Stomach smooth muscle (tissue), 2 donors: ENCODE results near the gene KCNK4.
"Not testable (repeated sequence)": the region's sequence is repeated elsewhere in the genome, so short reads cannot be mapped to it uniquely, and the experiment has no call there.

Source experiments
- H3K27ac ChIP-seq: one replicate; pipeline ENCODE4 v1.7.0; 2013; ENCODE audit warnings: mild to moderate bottlenecking, low read length, inconsistent platforms
- H3K27me3 ChIP-seq, 2 donors: one replicate each; pipeline ENCODE4 v1.7.0; 2013; ENCODE audit warnings: low read length in 2 of 2; ENCODE audit not compliant: insufficient read depth in 2 of 2, control insufficient read depth in 1 of 2
- H3K36me3 ChIP-seq, 2 donors: one replicate each; pipeline ENCODE4 v1.7.0; 2013; ENCODE audit warnings: low read length in 2 of 2; ENCODE audit not compliant: control insufficient read depth in 2 of 2, insufficient read depth in 2 of 2
- H3K4me1 ChIP-seq: one replicate; pipeline ENCODE4 v1.7.0; 2013; ENCODE audit warnings: low read length; ENCODE audit not compliant: control insufficient read depth, insufficient read depth
- H3K4me3 ChIP-seq, 2 donors: one replicate each; pipeline ENCODE4 v1.7.0; 2013; ENCODE audit warnings: low read length in 2 of 2
- H3K9ac ChIP-seq, 2 donors: one replicate each; pipeline ENCODE4 v1.7.0; 2013; ENCODE audit warnings: low read length in 2 of 2, mild to moderate bottlenecking in 1 of 2
- H3K9me3 ChIP-seq, 2 donors: one replicate each; pipeline ENCODE4 v1.7.0; 2013; ENCODE audit warnings: low read length in 2 of 2; ENCODE audit not compliant: control insufficient read depth in 2 of 2
- donor health status: healthy.
- donor health status: Pancreatic carcinoma.

KCNK4 gene

GRCh38 chr11:64291262-64291751, at the start of gene KCNK4:
Gene KCNK4, plus strand, starts transcription at chr11:64291302. Its CDS starts 1,717 bp downstream, at chr11:64293019.
- H3K4me1 ChIP-seq, result peaks cover 17% of the 10 kb centered on the region
- H3K4me3 ChIP-seq, result peak within 1 kb of the TSS; percentile 31 to 62
- H3K27me3 ChIP-seq, result peaks cover 38 to 49% of the 10 kb centered on the region in 2 donors
- H3K9ac ChIP-seq, result no peak within 1 kb of the TSS
- H3K36me3 ChIP-seq, result no peaks in the 10 kb centered on the region
- no peak within 1 kb of the TSS for H3K27ac ChIP-seq
- H3K9me3 ChIP-seq, result no peaks in the 10 kb centered on the region

- peak overlapping the region; percentile 100 for H3K27ac ChIP-seq
- peaks cover 8 to 17% of the 10 kb centered on the region in 2 donors for H3K36me3 ChIP-seq
- no peaks in the 10 kb centered on the region for H3K9me3 ChIP-seq
- peaks cover 46% of the 10 kb centered on the region for H3K4me1 ChIP-seq
- H3K4me3 ChIP-seq, result peak overlapping the region; percentile 75 to 86
- peak overlapping the region; percentile 73 to 74 for H3K9ac ChIP-seq
- H3K27me3 ChIP-seq, result no peaks in the 10 kb centered on the region
Measured at GRCh38 chr11:64241491-64242374, 49.4 kb upstream of the KCNK4 start.

GRCh38 chr11:64243236-64243854, 47.8 kb upstream of the KCNK4 start:
- peak overlapping the region; percentile 18 for H3K27ac ChIP-seq
- no peaks in the 10 kb centered on the region for H3K27me3 ChIP-seq
- H3K4me1 ChIP-seq, result peaks cover 57% of the 10 kb centered on the region
- H3K9ac ChIP-seq, result no peak overlapping the region
- H3K4me3 ChIP-seq, result peak overlapping the region in 1 of 2 donors; percentile 8
- peaks cover 0 to 9% of the 10 kb centered on the region in 2 donors for H3K36me3 ChIP-seq
- H3K9me3 ChIP-seq, result no peaks in the 10 kb centered on the region

GRCh38 chr11:64244107-64244506, 47.0 kb upstream of the KCNK4 start:
- Histone ChIP-seq H3K9ac (no peak overlapping the region), H3K27ac (no peak overlapping the region), H3K9me3 (no peaks in the 10 kb centered on the region), H3K4me1 (peaks cover 57% of the 10 kb centered on the region), H3K4me3 (no peak overlapping the region), H3K27me3 (no peaks in the 10 kb centered on the region), H3K36me3 (peaks cover 0 to 7% of the 10 kb centered on the region in 2 donors)

GRCh38 chr11:64244966-64245365, 46.1 kb upstream of the KCNK4 start:
- no peaks in the 10 kb centered on the region for H3K9me3 ChIP-seq
- peak overlapping the region; percentile 73 to 81 for H3K4me3 ChIP-seq
- no peaks in the 10 kb centered on the region for H3K27me3 ChIP-seq
- peaks cover 0 to 7% of the 10 kb centered on the region in 2 donors for H3K36me3 ChIP-seq
- H3K9ac ChIP-seq, result peak overlapping the region in 1 of 2 donors; percentile 57
- H3K27ac ChIP-seq, result peak overlapping the region; percentile 58
- peaks cover 54% of the 10 kb centered on the region for H3K4me1 ChIP-seq

- H3K36me3 ChIP-seq, result peaks cover 0 to 7% of the 10 kb centered on the region in 2 donors
- H3K27me3 ChIP-seq, result no peaks in the 10 kb centered on the region
- no peaks in the 10 kb centered on the region for H3K9me3 ChIP-seq
- peak overlapping the region; percentile 58 for H3K27ac ChIP-seq
- peak overlapping the region; percentile 42 to 57 for H3K9ac ChIP-seq
- H3K4me1 ChIP-seq, result peaks cover 50% of the 10 kb centered on the region
- H3K4me3 ChIP-seq, result peak overlapping the region; percentile 73 to 81
Measured at GRCh38 chr11:64245401-64245796, 45.7 kb upstream of the KCNK4 start.

- Histone ChIP-seq H3K36me3 (peaks cover 0 to 7% of the 10 kb centered on the region in 2 donors), H3K4me3 (peak overlapping the region; percentile 73 to 81), H3K27me3 (no peaks in the 10 kb centered on the region), H3K27ac (peak overlapping the region; percentile 58), H3K9ac (peak overlapping the region; percentile 42 to 57), H3K9me3 (no peaks in the 10 kb centered on the region), H3K4me1 (peaks cover 52% of the 10 kb centered on the region)
Measured at GRCh38 chr11:64245797-64246620, 45.1 kb upstream of the KCNK4 start.

GRCh38 chr11:64246621-64246870, 44.6 kb upstream of the KCNK4 start:
- not testable (repeated sequence) for H3K27ac ChIP-seq, H3K27me3 ChIP-seq, H3K36me3 ChIP-seq, H3K9me3 ChIP-seq, H3K9ac ChIP-seq
- Histone ChIP-seq H3K4me3 (peak overlapping the region in 1 of 2 donors; percentile 81), H3K4me1 (peaks cover 54% of the 10 kb centered on the region)

GRCh38 chr11:64246871-64247728, 44.0 kb upstream of the KCNK4 start, which contains the start of gene PPP1R14B:
Gene PPP1R14B, minus strand, starts transcription at chr11:64246943. Its CDS starts 270 bp downstream, at chr11:64246673.
- H3K4me3 ChIP-seq, result peak within 1 kb of the TSS; percentile 87 to 96
- H3K36me3 ChIP-seq, result peaks cover 0 to 7% of the 10 kb centered on the region in 2 donors
- no peaks in the 10 kb centered on the region for H3K27me3 ChIP-seq
- peaks cover 53% of the 10 kb centered on the region for H3K4me1 ChIP-seq
- peak within 1 kb of the TSS; percentile 70 to 71 for H3K9ac ChIP-seq
- no peaks in the 10 kb centered on the region for H3K9me3 ChIP-seq
- peak within 1 kb of the TSS; percentile 87 for H3K27ac ChIP-seq
